ENCODE data around the gene SERINC3. TPM values are rescaled to one million over a fixed set of nuclear protein-coding genes. Genes with fewer than 3 reads are reported as not detected.
A peak's percentile ranks its signal among the peaks of the same experiment; 100 is the strongest.
"Not testable (repeated sequence)": the region's sequence is repeated elsewhere in the genome, so short reads cannot be mapped to it uniquely, and the experiment has no call there.

The SERINC3 gene
- total RNA-seq, 1 donor: 136 TPM

DNA sequence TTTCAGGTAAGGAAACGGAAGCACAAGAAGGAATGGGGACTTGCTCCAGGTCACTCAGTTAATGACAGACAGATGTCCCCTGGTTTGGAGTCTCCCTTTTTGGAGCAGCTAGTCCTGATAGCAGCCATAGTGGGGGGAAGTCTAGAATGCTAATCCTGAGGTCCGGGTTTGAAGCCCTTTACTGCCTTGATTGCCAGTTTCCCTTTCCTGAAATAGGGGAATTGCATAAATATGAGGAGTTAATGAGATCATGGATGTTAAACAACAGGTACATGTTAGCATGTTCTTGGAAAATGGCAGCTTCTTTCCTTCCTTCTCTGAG lies 46.5 kb downstream of the SERINC3 start:
- TF ChIP-seq, protein P1, sequence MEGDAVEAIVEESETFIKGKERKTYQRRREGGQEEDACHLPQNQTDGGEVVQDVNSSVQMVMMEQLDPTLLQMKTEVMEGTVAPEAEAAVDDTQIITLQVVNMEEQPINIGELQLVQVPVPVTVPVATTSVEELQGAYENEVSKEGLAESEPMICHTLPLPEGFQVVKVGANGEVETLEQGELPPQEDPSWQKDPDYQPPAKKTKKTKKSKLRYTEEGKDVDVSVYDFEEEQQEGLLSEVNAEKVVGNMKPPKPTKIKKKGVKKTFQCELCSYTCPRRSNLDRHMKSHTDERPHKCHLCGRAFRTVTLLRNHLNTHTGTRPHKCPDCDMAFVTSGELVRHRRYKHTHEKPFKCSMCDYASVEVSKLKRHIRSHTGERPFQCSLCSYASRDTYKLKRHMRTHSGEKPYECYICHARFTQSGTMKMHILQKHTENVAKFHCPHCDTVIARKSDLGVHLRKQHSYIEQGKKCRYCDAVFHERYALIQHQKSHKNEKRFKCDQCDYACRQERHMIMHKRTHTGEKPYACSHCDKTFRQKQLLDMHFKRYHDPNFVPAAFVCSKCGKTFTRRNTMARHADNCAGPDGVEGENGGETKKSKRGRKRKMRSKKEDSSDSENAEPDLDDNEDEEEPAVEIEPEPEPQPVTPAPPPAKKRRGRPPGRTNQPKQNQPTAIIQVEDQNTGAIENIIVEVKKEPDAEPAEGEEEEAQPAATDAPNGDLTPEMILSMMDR (IDR thresholded peaks at IDR 0.05; ENCODE audit: insufficient read depth, low read depth, low read length): no peak
- H3K4me3 ChIP-seq (ENCODE audit: low read depth, low read length): peak overlapping the region; percentile 84
- DNase-seq (ENCODE audit: low read depth): no peak

DNA sequence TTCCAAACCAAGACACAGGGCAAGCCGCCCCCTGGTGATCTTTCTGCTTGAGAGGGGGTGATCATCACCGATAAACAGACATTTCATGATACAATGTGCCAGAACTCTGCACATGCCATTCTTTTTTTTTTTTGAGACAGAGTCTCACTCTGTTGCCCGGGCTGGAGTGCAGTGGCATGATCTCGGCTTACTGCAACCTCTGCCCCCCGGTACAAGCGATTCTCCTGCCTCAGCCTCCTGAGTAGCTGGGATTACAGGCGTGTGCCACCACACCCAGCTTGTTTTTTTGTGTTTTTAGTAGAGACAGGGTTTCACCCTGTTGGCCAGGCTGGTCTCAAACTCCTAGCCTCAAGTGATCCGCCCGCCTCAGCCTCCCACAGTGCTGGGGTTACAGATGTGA lies 49.6 kb downstream of the SERINC3 start:
- not testable (repeated sequence) for DNase-seq (ENCODE audit: low read depth); H3K4me3 ChIP-seq (ENCODE audit: low read depth, low read length)

DNA sequence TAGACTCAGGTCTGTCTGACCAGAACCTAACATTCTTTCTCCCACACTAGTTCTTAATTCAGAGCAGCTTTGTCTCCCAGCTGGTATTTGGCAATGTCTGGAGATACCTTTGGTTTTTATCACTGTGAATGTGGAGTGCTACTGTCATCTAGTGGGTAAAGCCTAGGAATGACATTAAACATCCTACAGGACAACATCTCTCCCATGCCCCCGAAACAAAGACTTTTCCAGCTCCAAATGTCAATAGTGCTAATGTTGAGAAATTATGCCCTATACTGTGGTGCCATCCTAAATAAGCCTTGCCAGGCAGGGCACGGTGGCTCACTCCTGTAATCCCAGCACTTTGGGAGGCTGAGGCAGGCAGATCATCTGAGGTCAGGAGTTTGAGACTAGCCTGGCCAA lies 50.4 kb downstream of the SERINC3 start:
- peak; percentile 62 for DNase-seq (ENCODE audit: low read depth)
- TF ChIP-seq, protein P1 (IDR thresholded peaks at IDR 0.05; ENCODE audit: insufficient read depth, low read depth, low read length): peak; percentile 47

DNA sequence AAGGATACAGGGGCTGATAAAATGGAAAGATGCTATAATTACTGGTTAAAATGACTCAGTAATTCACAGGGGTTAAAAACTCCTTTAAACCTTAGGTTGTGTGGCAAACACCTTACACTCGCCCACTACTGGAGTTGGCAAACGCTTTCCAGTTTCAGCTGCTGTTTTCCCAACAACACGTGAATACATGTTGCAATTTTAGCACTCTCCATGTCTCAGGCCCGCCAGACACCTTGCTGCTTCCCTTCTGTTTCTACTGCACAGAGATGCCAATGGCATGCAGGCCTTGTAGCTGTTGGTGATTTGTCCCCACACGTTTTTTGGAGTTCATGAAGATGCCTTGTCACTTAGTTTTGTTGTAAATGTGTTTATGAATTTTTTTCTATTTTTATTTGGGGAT lies 51.5 kb downstream of the SERINC3 start:
- no peak overlapping the region for H3K4me3 ChIP-seq (ENCODE audit: low read depth, low read length)
- TF ChIP-seq, protein P1 (IDR thresholded peaks at IDR 0.05; ENCODE audit: insufficient read depth, low read depth, low read length): no peak
- no peak for DNase-seq (ENCODE audit: low read depth)

More for the DNA sequence above, 50.4 kb downstream of the SERINC3 start:
- no peak overlapping the region for H3K4me3 ChIP-seq (ENCODE audit: low read depth, low read length)

DNA sequence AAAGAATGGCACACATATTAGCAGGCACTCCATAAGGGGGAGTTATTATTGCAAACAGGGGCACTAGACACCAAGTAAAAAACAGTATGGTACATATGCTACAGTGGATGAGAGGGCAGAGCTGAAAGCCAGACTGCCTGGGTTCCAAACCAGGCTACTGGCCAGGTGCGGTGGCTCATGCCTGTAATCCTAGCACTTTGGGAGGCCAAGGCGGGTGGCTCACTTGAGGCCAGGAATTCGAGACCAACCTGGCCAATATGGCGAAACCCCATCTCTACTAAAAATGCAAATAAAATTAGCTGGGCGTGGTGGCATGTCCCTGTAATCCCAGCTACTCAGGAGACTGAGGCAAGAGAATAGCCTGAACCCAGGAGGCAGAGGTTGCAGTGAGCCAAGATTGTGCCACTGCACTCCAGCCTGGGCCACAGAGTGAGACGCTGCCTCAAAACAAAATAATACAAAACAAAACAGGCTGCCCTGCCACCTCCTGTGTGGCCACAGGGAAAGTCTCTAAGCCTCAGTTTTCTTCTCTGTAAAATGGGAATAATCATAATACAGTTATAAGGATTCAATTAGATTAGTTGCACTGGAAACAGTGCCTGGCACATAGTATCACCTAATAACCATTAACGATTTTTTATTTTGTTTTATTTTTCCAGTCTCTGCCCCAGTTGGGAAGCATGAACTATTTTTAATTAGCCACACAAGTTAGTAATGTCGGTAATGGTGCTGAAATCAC lies 53.7 kb downstream of the SERINC3 start:
- no peak overlapping the region for H3K4me3 ChIP-seq (ENCODE audit: low read depth, low read length)
- TF ChIP-seq, protein P1 (IDR thresholded peaks at IDR 0.05; ENCODE audit: insufficient read depth, low read depth, low read length): no peak
- DNase-seq (ENCODE audit: low read depth): no peak

DNA sequence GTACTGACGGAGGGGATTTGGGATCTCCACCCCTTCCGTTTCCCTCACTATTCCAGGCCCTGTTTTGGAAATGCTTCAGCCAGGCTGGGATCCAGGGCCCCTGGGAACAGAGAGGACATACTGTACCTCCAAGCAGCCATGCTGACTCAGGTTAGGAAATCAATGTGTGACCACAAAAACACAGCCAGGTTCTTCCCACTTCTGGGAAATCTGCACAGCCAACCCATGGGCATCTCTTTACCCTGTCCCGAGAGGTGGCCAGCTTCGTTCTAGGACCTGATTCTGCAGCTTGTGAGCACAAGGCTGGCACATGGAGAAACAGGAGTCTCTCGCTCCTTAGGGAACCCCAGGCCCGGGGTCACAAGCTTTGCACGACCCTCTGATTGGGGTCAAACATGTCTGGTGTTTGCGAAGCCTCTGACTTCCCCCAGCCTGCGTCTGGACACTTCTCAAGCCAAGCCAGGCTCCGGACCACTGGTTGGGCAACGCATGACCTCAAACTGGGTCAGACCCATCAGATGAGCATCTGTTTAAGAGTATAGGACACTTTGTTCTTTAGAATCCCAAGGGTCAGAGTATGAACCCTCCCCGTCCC lies 54.5 kb downstream of the SERINC3 start:
- H3K4me3 ChIP-seq (ENCODE audit: low read depth, low read length): no peak overlapping the region
- TF ChIP-seq, protein P1 (IDR thresholded peaks at IDR 0.05; ENCODE audit: insufficient read depth, low read depth, low read length): no peak
- DNase-seq (ENCODE audit: low read depth): peak; percentile 74

DNA sequence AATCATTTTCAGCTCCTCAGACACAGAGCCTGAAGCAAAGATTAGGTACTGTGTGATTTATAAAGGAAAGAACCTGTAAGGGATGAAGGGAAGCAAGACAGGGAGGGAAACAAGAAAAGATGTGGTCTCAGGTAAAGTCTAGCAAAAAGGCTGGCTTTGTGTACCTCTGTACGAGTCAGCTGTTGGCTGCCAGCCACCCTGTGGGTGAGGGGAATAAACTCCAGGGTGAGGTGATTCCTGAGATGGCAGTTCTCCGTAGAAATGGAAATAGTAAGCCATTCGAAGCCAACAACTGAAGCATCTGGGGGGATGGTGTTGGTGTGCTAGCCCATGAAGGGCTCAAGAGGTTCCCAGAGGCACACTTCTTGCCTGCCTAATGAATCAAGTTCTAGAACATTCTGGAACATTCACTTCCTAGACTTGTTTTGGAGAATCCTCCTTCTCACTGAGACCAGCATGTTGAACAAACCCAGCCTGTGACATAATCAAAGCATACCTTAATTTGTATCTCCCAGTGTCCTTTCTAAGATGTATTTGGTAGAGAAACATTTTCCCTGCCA lies 56.8 kb downstream of the SERINC3 start:
- no peak for DNase-seq (ENCODE audit: low read depth)
- no peak overlapping the region for H3K4me3 ChIP-seq (ENCODE audit: low read depth, low read length)
- TF ChIP-seq, protein P1 (IDR thresholded peaks at IDR 0.05; ENCODE audit: insufficient read depth, low read depth, low read length): no peak
